ENCODE data around the gene CNTNAP2. TPM values are rescaled to one million over a fixed set of nuclear protein-coding genes. Genes with fewer than 3 reads are reported as not detected.

The CNTNAP2 gene
- total RNA-seq, 4 donors from 2014 or later, result 0.25 to 0.89 (median 0.30) TPM; not detected in 1

GRCh38 chr7:148118371-148118770, 2001.8 kb downstream of the CNTNAP2 start:
- Histone ChIP-seq H3K27me3 (peaks cover 8% of the 10 kb centered on the region), H3K36me3 (no peaks in the 10 kb centered on the region), H3K4me1 (no peaks in the 10 kb centered on the region), H3K4me3 (no peak overlapping the region), H3K27ac (no peak overlapping the region), H3K9me3 (no peaks in the 10 kb centered on the region)
- TF ChIP-seq CTCF (IDR thresholded peaks at IDR 0.05) (no peak), POLR2A (IDR thresholded peaks at IDR 0.05) (no peak), POLR2AphosphoS5 (IDR thresholded peaks at IDR 0.05) (no peak), EP300 (IDR thresholded peaks at IDR 0.05) (no peak)
- no peak for DNase-seq (ENCODE audit: low spot score in 2 of 2)
- WGBS, result 65% methylated on average over 5 of the region's 5 CpGs

DNA sequence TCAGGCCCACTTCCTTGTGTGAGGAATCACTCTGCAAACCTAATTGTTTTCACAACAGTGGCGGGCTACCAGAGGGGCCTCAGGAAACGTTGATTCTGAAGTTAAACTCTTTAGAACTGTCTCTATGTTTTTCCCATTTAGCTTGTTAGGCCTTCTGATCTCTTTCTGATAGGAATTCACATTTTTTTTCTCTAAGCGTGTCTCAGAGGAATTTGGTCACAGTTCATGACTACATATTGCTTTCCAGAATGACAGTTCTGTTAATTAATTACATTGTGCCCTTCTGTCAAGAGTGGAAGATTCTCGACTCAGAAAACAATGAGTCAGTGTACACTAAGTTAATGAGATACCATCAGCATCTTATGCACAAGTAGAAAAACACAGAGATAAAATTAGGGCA, 2004.8 kb downstream of the CNTNAP2 start:
- WGBS, result 35% methylated on average over 4 of the region's 4 CpGs
- Histone ChIP-seq H3K36me3 (no peaks in the 10 kb centered on the region), H3K4me1 (no peaks in the 10 kb centered on the region), H3K9me3 (no peaks in the 10 kb centered on the region), H3K27ac (no peak overlapping the region), H3K27me3 (peaks cover 8% of the 10 kb centered on the region), H3K4me3 (no peak overlapping the region)
- TF ChIP-seq POLR2A (IDR thresholded peaks at IDR 0.05) (no peak), EP300 (IDR thresholded peaks at IDR 0.05) (no peak), CTCF (IDR thresholded peaks at IDR 0.05) (no peak), POLR2AphosphoS5 (IDR thresholded peaks at IDR 0.05) (no peak)
- no peak for DNase-seq (ENCODE audit: low spot score in 2 of 2)

GRCh38 chr7:148121847-148122246, 2005.2 kb downstream of the CNTNAP2 start:
- no peak for DNase-seq (ENCODE audit: low spot score in 2 of 2)
- TF ChIP-seq CTCF (IDR thresholded peaks at IDR 0.05) (no peak), POLR2A (IDR thresholded peaks at IDR 0.05) (no peak), POLR2AphosphoS5 (IDR thresholded peaks at IDR 0.05) (no peak), EP300 (IDR thresholded peaks at IDR 0.05) (no peak)
- no peaks in the 10 kb centered on the region for H3K4me1 ChIP-seq
- WGBS, result 57% methylated on average over 4 of the region's 4 CpGs
- peaks cover 7% of the 10 kb centered on the region for H3K27me3 ChIP-seq
- H3K4me3 ChIP-seq, result no peak overlapping the region
- H3K36me3 ChIP-seq, result no peaks in the 10 kb centered on the region
- no peaks in the 10 kb centered on the region for H3K9me3 ChIP-seq
- no peak overlapping the region for H3K27ac ChIP-seq

DNA sequence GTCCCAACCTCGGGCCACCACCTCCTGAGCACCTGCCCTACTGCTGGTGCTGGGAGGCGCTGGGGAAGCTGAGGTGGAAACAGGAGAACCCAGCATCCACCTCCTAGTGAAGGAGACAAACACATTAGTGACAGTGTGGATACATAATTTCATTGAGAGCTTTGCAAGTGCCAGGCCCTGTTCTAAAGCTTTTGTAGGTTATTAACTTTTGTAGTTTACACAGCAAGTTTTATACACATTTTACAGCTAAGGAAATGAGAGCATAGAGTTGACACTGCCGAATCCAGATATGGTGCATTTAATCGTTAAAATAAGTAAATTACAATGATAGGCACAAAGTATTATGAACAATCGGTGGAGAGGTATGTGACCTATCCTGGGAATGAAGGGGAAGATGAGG, 2007.9 kb downstream of the CNTNAP2 start:
- Histone ChIP-seq H3K27ac (no peak overlapping the region), H3K4me1 (no peaks in the 10 kb centered on the region), H3K36me3 (no peaks in the 10 kb centered on the region), H3K4me3 (no peak overlapping the region), H3K27me3 (peaks cover 3% of the 10 kb centered on the region), H3K9me3 (no peaks in the 10 kb centered on the region)
- WGBS, result 80% methylated on average over 5 of the region's 5 CpGs
- DNase-seq (ENCODE audit: low spot score in 2 of 2), result no peak
- TF ChIP-seq POLR2AphosphoS5 (IDR thresholded peaks at IDR 0.05) (no peak), POLR2A (IDR thresholded peaks at IDR 0.05) (no peak), EP300 (IDR thresholded peaks at IDR 0.05) (no peak), CTCF (IDR thresholded peaks at IDR 0.05) (no peak)

- TF ChIP-seq EP300 (IDR thresholded peaks at IDR 0.05) (no peak), CTCF (IDR thresholded peaks at IDR 0.05) (no peak), POLR2AphosphoS5 (IDR thresholded peaks at IDR 0.05) (no peak), POLR2A (IDR thresholded peaks at IDR 0.05) (no peak)
- no peak for DNase-seq (ENCODE audit: low spot score in 2 of 2)
- H3K27ac ChIP-seq, result no peak overlapping the region
- H3K9me3 ChIP-seq, result no peaks in the 10 kb centered on the region
- H3K36me3 ChIP-seq, result no peaks in the 10 kb centered on the region
- H3K4me3 ChIP-seq, result no peak overlapping the region
- H3K27me3 ChIP-seq, result peaks cover under 1% of the 10 kb centered on the region
- no peaks in the 10 kb centered on the region for H3K4me1 ChIP-seq
- 91% methylated on average over 1 of the region's 1 CpG for WGBS
Observed at GRCh38 chr7:148127374-148127773, 2010.8 kb downstream of the CNTNAP2 start.

Measured in suprapubic skin (tissue), 4 donors.